Upper lobe of left lung (tissue), 4 donors: ENCODE measurements around the gene TBC1D5.

Experiments
- EP300 ChIP-seq, 4 donors: sonication (generic); formaldehyde crosslinking; IDR thresholded peaks; one replicate each; pipeline ENCODE4 v1.5.1; 2017; ENCODE audit warnings: antibody characterized with exemption in 4 of 4, control low read depth in 2 of 4
- POLR2A ChIP-seq, 4 donors: fragments of 450-650 bp; IDR thresholded peaks; one replicate each; pipeline ENCODE4 v1.5.1; 2016 to 2017; ENCODE audit warnings: antibody characterized with exemption in 4 of 4, mild to moderate bottlenecking in 2 of 4
- POLR2AphosphoS5 ChIP-seq, 2 donors: sonication (generic); formaldehyde crosslinking; IDR thresholded peaks; one replicate each; pipeline ENCODE4 v1.5.1; 2017; ENCODE audit warnings: antibody characterized with exemption in 2 of 2
- TF ChIP-seq, protein P1 (sequence below), 6 experiments: fragments of 450-650 bp in 4 of 6; fragments of 200-600 bp in 2 of 6; sonication (generic) in 2 of 6; IDR thresholded peaks; one replicate each; pipeline ENCODE4 v1.5.1; 2016 to 2019; ENCODE audit warnings: antibody characterized with exemption in 6 of 6

GRCh38 chr3:17643691-17644090, 98.7 kb downstream of the TBC1D5 start:
- TF ChIP-seq POLR2A (IDR thresholded peaks at IDR 0.05) (no peak), POLR2AphosphoS5 (IDR thresholded peaks at IDR 0.05) (no peak), EP300 (IDR thresholded peaks at IDR 0.05) (no peak)
- TF ChIP-seq, protein P1, sequence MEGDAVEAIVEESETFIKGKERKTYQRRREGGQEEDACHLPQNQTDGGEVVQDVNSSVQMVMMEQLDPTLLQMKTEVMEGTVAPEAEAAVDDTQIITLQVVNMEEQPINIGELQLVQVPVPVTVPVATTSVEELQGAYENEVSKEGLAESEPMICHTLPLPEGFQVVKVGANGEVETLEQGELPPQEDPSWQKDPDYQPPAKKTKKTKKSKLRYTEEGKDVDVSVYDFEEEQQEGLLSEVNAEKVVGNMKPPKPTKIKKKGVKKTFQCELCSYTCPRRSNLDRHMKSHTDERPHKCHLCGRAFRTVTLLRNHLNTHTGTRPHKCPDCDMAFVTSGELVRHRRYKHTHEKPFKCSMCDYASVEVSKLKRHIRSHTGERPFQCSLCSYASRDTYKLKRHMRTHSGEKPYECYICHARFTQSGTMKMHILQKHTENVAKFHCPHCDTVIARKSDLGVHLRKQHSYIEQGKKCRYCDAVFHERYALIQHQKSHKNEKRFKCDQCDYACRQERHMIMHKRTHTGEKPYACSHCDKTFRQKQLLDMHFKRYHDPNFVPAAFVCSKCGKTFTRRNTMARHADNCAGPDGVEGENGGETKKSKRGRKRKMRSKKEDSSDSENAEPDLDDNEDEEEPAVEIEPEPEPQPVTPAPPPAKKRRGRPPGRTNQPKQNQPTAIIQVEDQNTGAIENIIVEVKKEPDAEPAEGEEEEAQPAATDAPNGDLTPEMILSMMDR (IDR thresholded peaks at IDR 0.05): no peak
